ENCODE results near the gene MRPS18A.

The MRPS18A gene

GRCh38 chr6:43699564-43700186 lies 12.1 kb upstream of the MRPS18A start:
- no peaks in the 10 kb centered on the region for H3K4me1 ChIP-seq (ENCODE audit: control insufficient read depth, insufficient read depth, low read length, poor library complexity, severe bottlenecking)
- no peak for DNase-seq
- H3K36me3 ChIP-seq (ENCODE audit: control insufficient read depth, insufficient read depth, low read length): no peaks in the 10 kb centered on the region
- no peak overlapping the region for H3K27ac ChIP-seq (ENCODE audit: insufficient read depth, low read length, poor library complexity, severe bottlenecking)
- H3K27me3 ChIP-seq (replicated peaks; ENCODE audit: control insufficient read depth, insufficient read depth, low read length, poor library complexity, severe bottlenecking): peaks cover 4% of the 10 kb centered on the region
- no peaks in the 10 kb centered on the region for H3K9me3 ChIP-seq (ENCODE audit: control insufficient read depth, low read length)
- H3K4me3 ChIP-seq (ENCODE audit: insufficient read depth, low read depth, low read length, poor library complexity, severe bottlenecking): no peak overlapping the region

GRCh38 chr6:43698584-43699349 lies 11.2 kb upstream of the MRPS18A start:
- no peak for DNase-seq
- no peak overlapping the region for H3K27ac ChIP-seq (ENCODE audit: insufficient read depth, low read length, poor library complexity, severe bottlenecking)
- no peaks in the 10 kb centered on the region for H3K36me3 ChIP-seq (ENCODE audit: control insufficient read depth, insufficient read depth, low read length)
- H3K27me3 ChIP-seq (replicated peaks; ENCODE audit: control insufficient read depth, insufficient read depth, low read length, poor library complexity, severe bottlenecking): peaks cover 4% of the 10 kb centered on the region
- no peaks in the 10 kb centered on the region for H3K9me3 ChIP-seq (ENCODE audit: control insufficient read depth, low read length)
- H3K4me3 ChIP-seq (ENCODE audit: insufficient read depth, low read depth, low read length, poor library complexity, severe bottlenecking): no peak overlapping the region
- no peaks in the 10 kb centered on the region for H3K4me1 ChIP-seq (ENCODE audit: control insufficient read depth, insufficient read depth, low read length, poor library complexity, severe bottlenecking)

GRCh38 chr6:43697421-43697820 lies 9.8 kb upstream of the MRPS18A start:
- H3K36me3 ChIP-seq (ENCODE audit: control insufficient read depth, insufficient read depth, low read length): no peaks in the 10 kb centered on the region
- H3K4me1 ChIP-seq (ENCODE audit: control insufficient read depth, insufficient read depth, low read length, poor library complexity, severe bottlenecking): no peaks in the 10 kb centered on the region
- DNase-seq: no peak
- no peak overlapping the region for H3K4me3 ChIP-seq (ENCODE audit: insufficient read depth, low read depth, low read length, poor library complexity, severe bottlenecking)
- no peak overlapping the region for H3K27ac ChIP-seq (ENCODE audit: insufficient read depth, low read length, poor library complexity, severe bottlenecking)
- H3K9me3 ChIP-seq (ENCODE audit: control insufficient read depth, low read length): no peaks in the 10 kb centered on the region
- H3K27me3 ChIP-seq (replicated peaks; ENCODE audit: control insufficient read depth, insufficient read depth, low read length, poor library complexity, severe bottlenecking): no peaks in the 10 kb centered on the region

GRCh38 chr6:43695967-43696291 lies 8.3 kb upstream of the MRPS18A start:
- H3K4me3 ChIP-seq (ENCODE audit: insufficient read depth, low read depth, low read length, poor library complexity, severe bottlenecking): no peak overlapping the region
- H3K4me1 ChIP-seq (ENCODE audit: control insufficient read depth, insufficient read depth, low read length, poor library complexity, severe bottlenecking): no peaks in the 10 kb centered on the region
- H3K27ac ChIP-seq (ENCODE audit: insufficient read depth, low read length, poor library complexity, severe bottlenecking): no peak overlapping the region
- DNase-seq: no peak
- H3K36me3 ChIP-seq (ENCODE audit: control insufficient read depth, insufficient read depth, low read length): no peaks in the 10 kb centered on the region
- H3K27me3 ChIP-seq (replicated peaks; ENCODE audit: control insufficient read depth, insufficient read depth, low read length, poor library complexity, severe bottlenecking): no peaks in the 10 kb centered on the region
- H3K9me3 ChIP-seq (ENCODE audit: control insufficient read depth, low read length): no peaks in the 10 kb centered on the region

GRCh38 chr6:43695215-43695966 lies 7.8 kb upstream of the MRPS18A start:
- Histone ChIP-seq H3K36me3 (ENCODE audit: control insufficient read depth, insufficient read depth, low read length) (no peaks in the 10 kb centered on the region), H3K4me1 (ENCODE audit: control insufficient read depth, insufficient read depth, low read length, poor library complexity, severe bottlenecking) (no peaks in the 10 kb centered on the region), H3K27me3 (replicated peaks; ENCODE audit: control insufficient read depth, insufficient read depth, low read length, poor library complexity, severe bottlenecking) (no peaks in the 10 kb centered on the region), H3K4me3 (ENCODE audit: insufficient read depth, low read depth, low read length, poor library complexity, severe bottlenecking) (no peak overlapping the region), H3K27ac (ENCODE audit: insufficient read depth, low read length, poor library complexity, severe bottlenecking) (no peak overlapping the region), H3K9me3 (ENCODE audit: control insufficient read depth, low read length) (no peaks in the 10 kb centered on the region)
- no peak for DNase-seq

GRCh38 chr6:43689421-43689820 lies 1.8 kb upstream of the MRPS18A start:
- H3K4me3 ChIP-seq (ENCODE audit: insufficient read depth, low read depth, low read length, poor library complexity, severe bottlenecking): no peak overlapping the region
- no peaks in the 10 kb centered on the region for H3K27me3 ChIP-seq (replicated peaks; ENCODE audit: control insufficient read depth, insufficient read depth, low read length, poor library complexity, severe bottlenecking)
- peaks cover 10% of the 10 kb centered on the region for H3K4me1 ChIP-seq (ENCODE audit: control insufficient read depth, insufficient read depth, low read length, poor library complexity, severe bottlenecking)

GRCh38 chr6:43687079-43687436 lies 533 bp downstream of the MRPS18A start:
- peaks cover 4% of the 10 kb centered on the region for H3K36me3 ChIP-seq (ENCODE audit: control insufficient read depth, insufficient read depth, low read length)
- H3K9me3 ChIP-seq (ENCODE audit: control insufficient read depth, low read length): no peaks in the 10 kb centered on the region
- DNase-seq: no peak
- H3K27me3 ChIP-seq (replicated peaks; ENCODE audit: control insufficient read depth, insufficient read depth, low read length, poor library complexity, severe bottlenecking): no peaks in the 10 kb centered on the region
- H3K4me1 ChIP-seq (ENCODE audit: control insufficient read depth, insufficient read depth, low read length, poor library complexity, severe bottlenecking): peaks cover 10% of the 10 kb centered on the region
- peak overlapping the region; percentile 73 for H3K27ac ChIP-seq (ENCODE audit: insufficient read depth, low read length, poor library complexity, severe bottlenecking)
- H3K4me3 ChIP-seq (ENCODE audit: insufficient read depth, low read depth, low read length, poor library complexity, severe bottlenecking): peak overlapping the region; percentile 89

More at GRCh38 chr6:43689421-43689820, 1.8 kb upstream of the MRPS18A start:
- Histone ChIP-seq H3K36me3 (ENCODE audit: control insufficient read depth, insufficient read depth, low read length) (peaks cover 4% of the 10 kb centered on the region), H3K9me3 (ENCODE audit: control insufficient read depth, low read length) (no peaks in the 10 kb centered on the region), H3K27ac (ENCODE audit: insufficient read depth, low read length, poor library complexity, severe bottlenecking) (no peak overlapping the region)
- no peak for DNase-seq

- no peaks in the 10 kb centered on the region for H3K9me3 ChIP-seq (ENCODE audit: control insufficient read depth, low read length)
- H3K27ac ChIP-seq (ENCODE audit: insufficient read depth, low read length, poor library complexity, severe bottlenecking): no peak overlapping the region
- H3K36me3 ChIP-seq (ENCODE audit: control insufficient read depth, insufficient read depth, low read length): peaks cover 33% of the 10 kb centered on the region
- H3K4me1 ChIP-seq (ENCODE audit: control insufficient read depth, insufficient read depth, low read length, poor library complexity, severe bottlenecking): peaks cover 10% of the 10 kb centered on the region
- no peaks in the 10 kb centered on the region for H3K27me3 ChIP-seq (replicated peaks; ENCODE audit: control insufficient read depth, insufficient read depth, low read length, poor library complexity, severe bottlenecking)
- DNase-seq: no peak
- no peak overlapping the region for H3K4me3 ChIP-seq (ENCODE audit: insufficient read depth, low read depth, low read length, poor library complexity, severe bottlenecking)
These were observed 3.7 kb downstream of the MRPS18A start for GRCh38 chr6:43683708-43684455.

GRCh38 chr6:43682724-43683429 lies 4.7 kb downstream of the MRPS18A start:
- Histone ChIP-seq H3K36me3 (ENCODE audit: control insufficient read depth, insufficient read depth, low read length) (peaks cover 43% of the 10 kb centered on the region), H3K4me3 (ENCODE audit: insufficient read depth, low read depth, low read length, poor library complexity, severe bottlenecking) (no peak overlapping the region)

More at GRCh38 chr6:43682724-43683429, 4.7 kb downstream of the MRPS18A start:
- H3K4me1 ChIP-seq (ENCODE audit: control insufficient read depth, insufficient read depth, low read length, poor library complexity, severe bottlenecking): peaks cover 10% of the 10 kb centered on the region
- no peak for DNase-seq
- H3K9me3 ChIP-seq (ENCODE audit: control insufficient read depth, low read length): no peaks in the 10 kb centered on the region
- no peak overlapping the region for H3K27ac ChIP-seq (ENCODE audit: insufficient read depth, low read length, poor library complexity, severe bottlenecking)
- no peaks in the 10 kb centered on the region for H3K27me3 ChIP-seq (replicated peaks; ENCODE audit: control insufficient read depth, insufficient read depth, low read length, poor library complexity, severe bottlenecking)

Data from effector memory CD4-positive, alpha-beta T cell (primary cell).